Fibroblast of skin of right quadriceps (primary cell): ENCODE measurements around the gene PPP2R5D.
A peak's percentile ranks its signal among the peaks of the same experiment; 100 is the strongest.
"Not testable (repeated sequence)": the region's sequence is repeated elsewhere in the genome, so short reads cannot be mapped to it uniquely, and the experiment has no call there.

Source experiments
- DNase-seq: peaks from one replicate; pipeline ENCODE4 v3.0.0-alpha.2; 2013

Gene PPP2R5D

DNA sequence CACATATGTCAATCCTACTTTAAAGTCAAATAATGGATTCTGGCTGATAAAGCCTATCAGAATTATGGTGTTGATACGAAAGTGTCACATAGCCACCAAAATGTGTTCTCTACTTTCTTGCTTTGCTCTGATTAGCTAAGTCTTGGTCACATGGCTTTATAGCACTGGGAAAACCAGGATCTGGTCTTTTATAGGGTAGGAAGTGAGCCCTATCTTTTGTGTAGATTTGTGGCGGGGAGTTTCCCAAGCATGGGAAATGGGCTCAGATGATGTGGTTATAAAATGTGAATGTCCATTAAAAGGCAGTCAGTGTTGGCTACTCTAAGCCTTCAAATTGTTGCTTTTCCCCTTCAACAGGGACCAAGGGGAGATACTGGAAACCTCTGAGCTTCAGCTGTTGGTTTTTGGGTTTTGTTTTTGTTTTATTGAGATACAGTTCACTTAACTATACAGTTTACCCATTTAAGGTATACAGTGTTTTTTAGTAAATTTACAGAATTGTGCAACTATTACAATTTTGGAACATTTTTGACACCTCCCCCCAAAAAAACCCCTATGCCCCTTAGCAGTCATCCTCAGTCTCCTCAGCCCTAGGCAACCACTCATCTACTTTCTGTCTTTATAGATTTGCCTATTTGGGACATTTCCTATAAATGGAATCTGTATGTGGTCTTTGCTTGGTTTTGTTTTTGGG is 49.3 kb downstream of the PPP2R5D start:
- no peak for DNase-seq

DNA sequence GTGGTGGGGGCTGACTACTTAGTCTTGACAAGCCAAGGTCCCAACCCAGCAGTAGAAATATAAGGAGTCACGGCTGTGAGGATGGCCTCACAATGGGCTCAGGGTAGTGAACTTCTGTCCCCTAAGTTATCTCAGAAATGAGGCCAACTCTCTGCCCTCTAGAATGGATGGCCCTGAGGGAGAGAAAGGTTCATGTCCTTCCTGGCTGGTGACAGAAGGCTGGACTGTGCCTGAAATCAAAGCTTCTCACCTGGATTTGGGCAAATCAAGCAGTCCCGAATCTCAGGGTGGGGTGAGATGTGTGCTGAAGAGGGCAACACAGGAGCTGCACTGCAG is 49.8 kb downstream of the PPP2R5D start:
- DNase-seq = no peak

DNA sequence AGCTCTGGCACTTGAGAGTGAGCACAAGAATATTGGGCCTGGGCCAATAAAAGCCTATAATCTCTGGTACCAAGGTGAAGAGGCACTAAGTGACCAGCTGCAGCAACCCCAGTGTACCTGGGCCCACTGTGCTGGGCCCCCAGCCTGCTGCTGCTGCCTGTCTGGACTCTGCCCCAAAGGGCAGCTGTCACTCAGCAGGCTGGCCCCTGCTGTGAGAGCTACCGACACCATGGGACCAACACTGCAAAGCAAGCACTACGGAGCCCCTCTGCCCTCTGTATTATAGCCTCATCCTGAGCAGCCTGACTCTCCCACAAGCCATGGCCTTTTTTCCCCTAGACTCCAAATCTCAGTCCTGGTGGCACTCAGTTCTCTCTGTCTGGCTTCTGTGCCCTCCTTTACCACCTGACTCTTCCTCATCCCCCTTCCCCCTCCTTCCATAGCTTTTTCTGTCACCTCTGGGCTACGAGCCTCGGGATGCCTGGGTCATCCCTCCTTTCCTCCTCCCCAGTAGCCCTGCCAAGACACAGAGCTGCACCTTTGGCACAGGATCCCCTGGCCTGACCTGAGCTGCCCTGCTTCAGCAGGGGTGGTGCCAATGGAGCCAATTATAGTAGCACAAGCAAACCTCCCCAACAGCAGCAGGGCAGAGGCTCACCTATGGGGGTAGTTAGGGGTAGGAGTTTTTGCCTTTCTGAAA is 51.3 kb downstream of the PPP2R5D start:
- DNase-seq = no peak

DNA sequence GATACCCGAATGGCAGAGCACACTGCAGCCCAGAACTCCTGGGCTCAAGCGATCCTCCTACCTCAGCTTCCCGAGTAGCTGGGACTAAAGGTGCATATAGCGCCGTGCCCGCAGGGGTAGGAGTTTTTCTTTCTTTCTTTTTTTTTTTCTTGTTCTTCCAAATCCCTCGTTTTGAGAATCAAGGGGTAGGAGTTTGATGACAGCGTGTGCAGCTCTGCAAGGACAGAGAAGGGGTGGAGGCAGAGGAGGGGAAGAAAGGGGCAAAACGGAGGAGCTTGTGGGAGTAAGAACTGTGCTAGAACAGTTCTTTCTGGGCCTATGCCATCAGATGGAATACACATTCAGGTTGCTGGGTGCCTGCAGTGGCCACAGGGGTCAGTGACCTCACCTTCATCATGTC is 52.3 kb downstream of the PPP2R5D start:
- no peak for DNase-seq

DNA sequence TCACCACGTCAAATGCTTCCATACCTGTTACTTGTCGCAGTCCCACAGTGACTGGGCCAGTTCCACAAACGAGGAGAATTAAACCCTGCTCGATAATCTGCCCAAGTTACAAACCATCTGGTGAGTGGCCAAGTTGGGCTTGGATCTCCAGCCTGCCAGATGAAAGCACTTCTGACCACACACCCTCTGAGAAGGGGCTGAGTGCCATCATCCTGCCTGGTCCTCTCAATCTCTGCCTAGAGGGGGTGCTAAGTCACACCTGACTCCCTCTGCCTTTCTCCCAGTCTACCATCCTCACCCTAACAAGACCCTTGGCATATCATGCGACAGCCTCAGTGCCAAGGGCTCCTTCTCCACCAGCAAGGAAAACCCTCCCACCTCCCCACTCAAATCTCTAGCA is 52.8 kb downstream of the PPP2R5D start:
- no peak for DNase-seq

DNA sequence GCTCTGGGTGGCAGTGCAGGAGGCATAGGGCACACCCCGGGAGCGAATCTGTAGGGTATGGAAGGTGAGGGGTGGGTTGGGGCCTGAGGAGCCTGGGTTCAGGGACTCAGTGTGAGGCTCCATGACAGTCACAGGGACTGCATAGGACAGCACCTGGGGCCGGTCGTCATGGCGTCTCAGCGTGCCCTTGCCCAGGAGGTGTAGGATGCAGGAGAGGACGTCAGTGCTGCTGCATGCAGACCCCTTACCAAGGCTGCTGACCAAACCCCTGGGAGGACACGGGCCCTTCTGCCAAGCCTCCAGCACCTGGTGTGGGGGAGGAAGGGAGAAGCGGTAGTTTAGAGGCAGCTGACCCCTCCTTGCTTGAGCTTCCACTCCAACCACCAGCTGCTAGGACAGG is 53.3 kb downstream of the PPP2R5D start:
- no peak for DNase-seq

DNA sequence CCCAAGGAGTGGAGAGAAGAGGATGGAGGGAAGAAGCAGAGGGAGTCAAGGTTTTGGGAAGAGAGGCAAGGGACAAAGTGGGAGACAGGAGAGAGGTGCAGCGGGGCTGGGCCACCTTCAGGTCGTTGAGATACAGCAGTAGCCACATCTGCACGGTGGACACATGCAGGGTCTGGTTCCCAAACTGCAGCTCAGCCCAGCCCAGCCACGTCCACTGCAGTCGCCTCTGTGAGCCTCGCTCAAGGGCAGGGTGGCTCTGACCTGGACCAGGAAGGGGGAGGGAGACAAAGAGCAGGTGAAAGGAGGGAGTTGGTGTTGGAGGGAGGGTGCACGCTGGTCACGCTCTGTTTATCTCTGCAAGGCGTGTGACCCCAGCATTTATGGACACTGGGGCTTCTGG is 54.4 kb downstream of the PPP2R5D start:
- DNase-seq = no peak

DNA sequence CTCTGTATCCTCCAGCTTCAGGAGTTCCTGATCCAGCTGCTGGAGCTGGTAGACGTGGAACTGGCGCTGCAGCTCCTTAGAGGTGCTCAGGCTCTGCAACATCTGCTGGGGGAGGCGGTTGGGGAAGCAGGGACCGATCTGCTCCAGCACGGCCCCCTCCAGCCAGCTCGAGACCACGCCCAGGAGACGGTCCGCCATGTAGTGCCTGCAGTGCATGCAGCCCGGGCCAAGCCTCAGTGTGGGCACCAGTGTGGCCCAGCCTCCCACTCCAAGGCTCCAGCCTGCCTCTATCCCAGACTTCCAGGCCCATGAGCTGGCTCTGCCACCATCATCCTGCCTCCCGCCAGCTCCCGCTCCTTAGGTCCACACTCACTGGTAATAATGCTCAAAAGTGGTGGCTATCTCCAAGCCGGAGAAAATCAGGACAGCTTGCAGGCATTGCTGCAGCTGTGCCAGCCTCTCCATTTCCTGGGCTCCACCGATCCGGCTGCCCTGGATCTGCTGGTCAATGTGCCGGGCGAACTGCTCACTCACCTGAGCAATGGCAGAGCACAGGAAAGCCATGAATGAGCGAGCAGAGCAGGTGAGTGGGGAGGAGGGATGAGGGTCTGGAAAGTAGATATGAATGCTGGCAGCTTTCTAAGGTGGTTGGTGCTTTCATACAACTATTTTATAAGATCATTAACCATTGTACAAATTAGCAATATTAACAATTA is 56.3 kb downstream of the PPP2R5D start:
- no peak for DNase-seq

DNA sequence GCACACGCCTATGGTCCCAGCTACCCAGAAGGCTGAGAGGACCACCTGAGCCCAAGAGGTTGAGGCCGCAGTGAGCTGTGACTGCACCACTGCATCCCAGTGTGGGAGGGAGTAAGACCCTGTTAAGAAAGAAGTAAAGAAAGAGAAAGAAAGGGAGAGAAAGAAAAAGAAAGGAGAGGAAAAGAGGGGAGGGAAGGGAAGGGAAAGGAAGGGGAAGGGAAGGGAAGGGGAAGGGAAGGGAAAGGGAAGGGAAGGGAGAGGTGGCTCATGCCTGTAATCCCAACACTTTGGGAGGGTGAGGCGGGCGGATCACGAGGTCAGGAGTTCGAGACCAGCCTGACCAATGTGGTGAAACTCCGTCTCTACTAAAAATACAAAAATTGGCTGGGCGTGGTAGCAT is 57.1 kb downstream of the PPP2R5D start:
- not testable (repeated sequence) for DNase-seq

DNA sequence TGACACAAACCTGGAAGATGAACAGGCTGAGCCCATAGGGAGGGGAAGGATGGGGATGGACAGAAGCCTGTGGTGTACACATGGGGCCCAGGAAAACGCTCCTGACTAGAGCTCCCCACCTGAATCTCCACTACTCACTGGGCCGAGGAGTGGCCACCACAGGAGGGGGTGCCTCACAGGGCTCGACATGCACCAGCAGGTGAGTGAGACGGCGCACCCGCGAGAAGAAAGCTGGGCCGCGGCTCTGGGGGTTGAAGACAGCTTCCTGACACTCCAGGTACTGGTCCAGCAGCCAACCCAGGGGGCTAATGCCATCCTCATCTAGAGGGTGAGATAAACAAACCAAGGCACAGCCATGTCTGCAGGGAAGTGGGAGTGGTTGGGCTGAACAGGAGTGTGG is 58.9 kb downstream of the PPP2R5D start:
- DNase-seq = no peak

DNA sequence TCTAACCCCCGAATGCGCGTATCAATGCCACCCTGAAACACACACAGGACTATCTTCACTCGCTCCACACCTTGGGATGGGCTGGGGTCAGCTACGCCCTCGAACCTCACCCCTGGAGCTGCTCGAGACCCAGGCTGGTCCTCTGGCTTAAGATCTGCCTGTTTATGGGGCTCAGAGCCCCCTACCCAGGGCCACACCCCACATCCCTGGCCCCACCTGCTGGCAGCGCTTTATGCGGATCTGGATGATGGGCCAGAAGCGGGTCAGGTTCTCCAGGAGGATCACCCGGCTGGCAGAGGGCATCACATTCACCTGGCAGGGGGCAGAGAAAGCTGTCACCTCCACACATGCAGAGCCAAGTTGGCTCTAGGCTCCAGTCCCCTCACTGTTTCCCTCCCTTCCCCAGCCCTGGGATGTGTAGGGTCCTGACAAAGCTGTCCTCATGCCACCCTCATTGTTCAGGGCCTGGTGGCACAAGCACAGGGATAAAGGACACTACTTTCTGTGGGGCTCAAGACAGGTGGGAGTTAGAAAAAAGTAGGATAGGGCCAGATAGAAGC is 61.1 kb downstream of the PPP2R5D start:
- DNase-seq = no peak

DNA sequence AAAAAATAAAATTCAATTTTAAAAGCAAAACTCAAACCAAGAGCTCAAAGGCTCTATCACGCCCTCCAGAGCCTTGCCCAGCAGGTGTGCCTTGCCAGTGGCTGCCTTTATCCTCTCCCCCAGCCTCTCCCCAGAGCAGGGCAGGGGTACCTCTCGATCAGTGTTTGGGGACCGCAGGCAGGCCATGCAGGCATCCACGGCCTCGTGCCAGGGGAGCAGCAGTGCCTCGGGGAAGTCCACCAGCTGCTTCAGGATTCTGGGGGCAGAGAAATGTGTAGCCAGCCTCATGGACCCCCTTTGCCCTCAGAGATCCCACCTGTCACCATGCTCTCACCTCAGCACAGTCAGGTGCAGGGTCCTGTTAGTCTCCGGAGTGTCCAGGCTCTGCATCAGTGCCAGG is 63.6 kb downstream of the PPP2R5D start:
- no peak for DNase-seq

DNA sequence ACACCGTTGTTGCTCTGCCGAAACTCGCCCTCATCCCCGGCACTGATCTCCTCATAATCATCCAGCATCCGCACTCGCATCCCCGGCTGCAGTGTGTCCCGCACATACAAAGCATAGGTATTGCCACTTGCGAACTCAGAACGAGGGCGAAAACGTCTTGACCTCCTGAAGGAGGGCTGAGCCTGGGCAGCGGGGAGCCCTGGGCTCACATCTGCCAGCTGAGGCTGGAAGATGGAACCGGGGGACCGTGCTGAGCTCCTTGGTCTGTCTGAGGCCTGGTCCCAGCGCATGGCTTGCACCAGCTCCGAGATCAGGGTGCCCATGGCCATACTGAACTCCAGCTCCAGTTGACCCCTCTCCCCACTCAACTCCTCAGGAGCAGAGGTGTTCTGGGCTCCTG is 66.6 kb downstream of the PPP2R5D start:
- no peak for DNase-seq

DNA sequence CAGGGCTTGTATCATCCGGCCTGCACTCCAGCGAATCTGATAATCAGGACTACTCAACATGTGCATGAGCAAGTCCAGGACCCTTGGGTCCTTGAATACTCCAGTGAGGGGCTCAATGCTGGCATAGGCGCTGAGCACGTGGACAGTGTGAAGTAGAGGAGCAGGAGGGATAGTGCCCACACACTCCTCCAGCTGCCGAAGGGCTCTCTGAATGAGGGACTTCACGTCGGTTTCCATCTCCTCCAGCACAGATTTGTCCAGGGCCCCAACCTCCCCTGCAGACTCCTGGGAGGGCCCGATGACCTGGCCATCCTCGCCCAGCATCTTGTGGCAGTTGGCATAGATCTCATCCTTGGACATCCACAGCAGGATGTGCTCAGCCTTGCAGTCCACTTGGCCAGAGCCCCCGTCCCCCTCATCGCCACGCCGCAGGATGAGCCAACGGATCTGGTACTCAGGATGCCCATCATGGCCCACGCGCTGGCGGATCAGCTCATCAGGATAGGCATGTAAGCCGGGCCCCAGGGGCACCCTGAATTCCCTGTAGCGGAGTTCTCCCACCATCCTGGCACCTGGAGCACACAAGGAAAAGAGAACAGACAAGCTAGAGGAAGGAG is 68.0 kb downstream of the PPP2R5D start:
- DNase-seq = no peak

DNA sequence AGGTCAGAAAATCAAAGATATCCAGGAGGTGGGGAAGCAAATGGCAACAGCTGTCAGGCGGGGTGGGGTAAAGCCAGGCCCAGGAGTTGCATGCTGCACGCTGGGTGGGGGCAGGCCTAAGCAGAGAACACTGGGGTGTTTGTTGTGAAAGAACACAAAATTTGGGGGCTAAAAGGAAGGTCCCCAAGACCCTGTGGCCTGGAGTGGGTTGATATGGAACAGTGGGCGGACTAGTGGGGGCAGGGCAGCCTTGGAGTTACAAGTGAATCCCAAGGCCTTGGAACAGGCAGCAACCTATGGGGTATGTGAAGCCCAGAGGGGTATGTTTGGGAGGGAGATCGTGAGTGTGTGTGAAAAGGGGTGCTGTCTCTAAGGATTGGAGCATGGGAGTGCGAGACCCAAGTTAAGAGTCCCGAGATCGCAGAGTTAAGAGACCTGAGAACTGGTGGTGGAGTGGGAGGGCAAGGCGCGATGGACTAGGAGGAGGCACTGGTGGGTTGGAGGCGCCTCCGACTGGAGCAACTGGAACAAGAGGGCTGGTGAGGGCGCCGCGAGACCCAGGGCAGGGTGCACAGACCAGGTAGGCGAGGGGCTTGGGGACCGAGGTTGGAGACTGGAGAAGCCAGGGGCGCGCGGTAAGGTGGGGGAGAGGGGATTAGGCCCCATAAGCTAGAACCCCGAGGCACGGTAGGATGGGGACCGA is 68.6 kb downstream of the PPP2R5D start:
- DNase-seq = peak; percentile 34

DNA sequence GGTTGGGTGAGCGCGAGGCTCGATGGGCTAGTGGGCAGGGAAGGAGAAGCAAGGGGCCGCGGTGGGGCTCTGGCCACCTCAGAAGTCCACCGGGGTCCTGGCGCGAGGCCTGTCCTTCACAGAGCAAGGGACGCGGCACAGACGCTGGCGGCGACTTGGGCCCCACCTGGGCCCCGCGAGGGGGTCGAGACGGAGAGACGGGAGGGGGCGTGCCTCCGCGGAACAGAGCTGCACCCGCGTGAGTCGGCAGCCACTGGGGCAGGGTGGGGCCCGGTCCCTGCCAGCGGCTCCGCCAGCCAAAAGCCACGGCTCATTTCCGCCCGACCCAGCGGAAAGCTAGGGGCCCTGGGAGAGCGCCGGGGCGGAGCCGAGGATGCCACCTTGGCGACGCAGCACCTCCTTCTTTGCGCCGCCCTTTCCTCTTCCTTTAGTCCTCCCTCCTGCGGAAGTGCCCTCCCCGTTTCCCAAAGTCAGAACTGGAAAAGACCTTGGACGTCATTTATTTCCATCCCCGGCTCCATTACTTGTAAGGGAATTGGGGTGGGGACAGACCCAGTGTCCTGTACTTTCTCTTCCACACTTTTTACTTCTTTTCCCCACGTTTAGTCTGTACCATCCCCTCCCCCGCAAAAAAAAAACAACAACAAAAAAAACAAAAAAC is 69.3 kb downstream of the PPP2R5D start, which contains the start of gene CUL7:
Gene CUL7 (minus strand): TSS at position 307 of the 661 bp plus-strand sequence. CDS start 1,063 bp downstream, outside the sequence.
- DNase-seq = peak; percentile 97

DNA sequence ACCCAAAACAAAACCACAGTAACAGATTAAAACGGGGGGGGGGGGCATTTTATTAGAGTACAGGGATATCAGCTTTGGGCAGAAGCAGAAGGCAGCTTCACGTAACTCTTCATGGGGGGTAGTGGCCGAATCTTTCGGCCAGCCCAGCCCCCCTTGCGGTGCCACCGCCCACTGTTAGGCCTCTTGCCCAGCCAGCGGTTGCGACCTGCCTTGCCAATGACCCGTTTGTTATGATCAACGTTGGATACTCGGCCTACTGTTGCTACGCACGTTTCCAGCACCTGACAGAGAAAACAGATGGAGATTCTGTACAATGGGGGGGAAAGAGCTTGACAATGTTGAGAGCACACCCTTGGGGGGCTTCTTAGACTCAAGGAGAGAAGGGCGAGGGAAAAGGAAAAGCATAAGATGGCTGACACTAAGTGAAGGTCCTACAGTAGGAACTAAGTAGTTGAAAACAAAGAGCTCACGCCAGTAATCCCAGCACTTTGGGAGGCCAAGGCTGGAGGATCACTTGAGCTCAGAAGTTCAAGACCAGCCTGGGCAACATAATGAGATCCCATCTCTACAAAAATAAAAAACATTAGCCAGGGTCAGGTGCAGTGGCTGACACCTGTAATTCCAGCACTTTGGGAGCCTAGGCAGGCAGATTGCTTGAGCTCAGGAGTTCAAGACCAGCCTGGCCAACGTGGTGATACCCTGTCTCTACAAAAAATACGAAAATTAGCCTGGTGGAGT is 70.0 kb downstream of the PPP2R5D start:
- DNase-seq = no peak

DNA sequence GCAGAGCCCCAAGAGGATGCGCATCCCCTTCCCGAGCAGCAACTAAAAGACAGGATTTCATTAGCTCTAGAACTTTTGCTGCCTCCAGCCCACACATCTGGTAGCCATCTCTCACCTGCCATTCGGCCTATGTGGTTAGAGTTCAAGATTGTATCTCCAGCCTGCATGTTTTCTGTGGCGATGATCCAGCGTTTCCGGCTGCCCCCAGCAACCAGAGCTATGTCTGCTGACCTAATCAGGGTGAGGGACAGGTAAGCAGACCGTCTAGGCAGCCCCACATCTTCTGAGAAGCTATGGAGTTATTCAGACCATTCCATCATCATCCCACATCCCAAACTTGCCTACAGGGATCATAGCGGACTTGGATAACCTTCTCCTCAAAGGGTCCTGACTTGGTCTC is 71.6 kb downstream of the PPP2R5D start:
- DNase-seq = no peak

DNA sequence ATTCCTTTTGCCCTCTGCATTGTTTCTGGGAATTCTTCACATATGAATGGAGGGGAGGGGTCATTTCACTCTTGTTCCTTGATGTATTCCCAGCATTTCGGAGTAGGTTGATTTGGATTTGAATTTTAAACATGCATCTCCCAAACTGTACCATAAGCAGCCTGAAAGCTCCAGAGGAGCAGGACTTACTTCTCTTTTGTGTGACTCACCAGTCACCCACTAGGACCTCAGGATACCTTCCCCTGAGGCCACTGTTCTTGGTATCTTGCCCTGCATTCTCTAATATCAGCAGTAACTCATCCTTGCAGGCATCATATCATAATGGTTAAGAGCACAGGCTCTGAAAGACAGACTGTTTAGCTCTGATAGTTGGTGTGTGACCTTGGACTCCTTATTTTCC is 74.2 kb downstream of the PPP2R5D start:
- DNase-seq = no peak

DNA sequence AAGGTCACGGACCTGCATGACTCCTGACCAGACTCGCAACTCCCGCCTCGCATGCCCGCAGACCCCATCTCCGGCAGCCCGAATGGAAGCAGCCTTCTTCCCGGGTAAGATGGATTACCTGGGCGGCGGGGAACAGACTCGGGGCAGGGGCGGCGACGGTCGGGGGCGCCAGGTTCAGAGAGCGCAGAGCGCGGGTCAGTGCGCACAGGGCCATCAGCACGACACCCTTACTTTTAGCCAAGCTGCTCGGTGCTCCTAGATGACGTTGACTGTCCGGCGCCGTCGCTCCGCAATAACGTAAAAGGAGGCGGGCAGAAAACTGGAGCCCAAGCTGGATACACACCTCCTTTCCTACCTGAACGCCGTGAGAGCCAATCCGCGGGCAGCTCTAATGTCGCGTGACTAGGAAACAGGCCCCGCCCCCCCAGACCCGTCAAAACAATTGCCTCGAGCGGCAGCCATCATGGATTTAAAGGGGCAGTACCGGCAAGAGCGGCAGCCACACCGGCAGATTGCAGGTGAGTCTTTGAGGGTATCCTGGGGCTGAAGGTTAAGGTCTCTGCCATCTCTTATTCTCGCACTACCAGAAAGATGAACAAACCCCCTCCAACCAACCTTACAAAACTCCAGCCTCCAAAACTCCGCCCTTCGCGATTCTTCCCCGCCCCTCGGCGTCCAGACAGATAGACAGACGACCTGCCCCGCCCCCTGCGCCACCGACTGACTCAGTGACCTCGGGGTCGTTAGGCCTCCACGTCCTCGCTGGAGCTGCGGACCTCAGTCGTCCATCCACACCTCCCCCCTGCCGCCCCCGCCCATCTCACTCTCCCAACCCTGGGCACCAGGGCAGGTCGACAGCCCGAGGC is 75.0 kb downstream of the PPP2R5D start, which contains the start of the genes KLC4 and MRPL2:
Gene KLC4 (plus strand): TSS at position 464 of the 866 bp plus-strand sequence. CDS start 1,705 bp downstream, outside the sequence.
Gene MRPL2 (minus strand): TSS at position 267 of the 866 bp plus-strand sequence. CDS start 53 bp downstream, at position 214.
- peak; percentile 98 for DNase-seq
